Fibroblast of villous mesenchyme (primary cell): ENCODE results near the gene GNL2. TPM values are rescaled to one million over a fixed set of nuclear protein-coding genes. Genes with fewer than 3 reads are reported as not detected.

Source experiments
- DNase-seq: peaks from one replicate; pipeline ENCODE4 v3.0.0-alpha.2; 2010; ENCODE audit warnings: low read depth
- H3K4me3 ChIP-seq: 2 replicates; pipeline ENCODE4 v1.5.1; 2011; ENCODE audit warnings: low read depth, mild to moderate bottlenecking, low read length
- CTCF ChIP-seq: IDR thresholded peaks from 2 replicates; pipeline ENCODE4 v1.5.1; 2012; ENCODE audit warnings: low read depth, mild to moderate bottlenecking, low read length; ENCODE audit not compliant: insufficient read depth
- total RNA-seq: library from RNA; depleted of rRNA; stranded (reverse); fragments of >200 nt; gene quantifications from 2 replicates; pipeline ENCODE4 v1.2.3, GENCODE V29; 2012

The GNL2 gene
- total RNA-seq, 1 donor = 77.7 TPM

- no peak for DNase-seq
- no peak for TF ChIP-seq CTCF
- no peak overlapping the region for H3K4me3 ChIP-seq
These were observed 13.3 kb upstream of the GNL2 start for GRCh38 chr1:37609002-37609401.

- no peak for TF ChIP-seq CTCF
- peak overlapping the region; percentile 10 for H3K4me3 ChIP-seq
- peak; percentile 74 for DNase-seq
These were observed 10.9 kb upstream of the GNL2 start for GRCh38 chr1:37606481-37607263.

GRCh38 chr1:37605806-37606474, 10.2 kb upstream of the GNL2 start:
- no peak for TF ChIP-seq CTCF
- H3K4me3 ChIP-seq = no peak overlapping the region
- DNase-seq = peak; percentile 10

- TF ChIP-seq CTCF = no peak
- no peak for DNase-seq
- H3K4me3 ChIP-seq = no peak overlapping the region
These were observed 9.4 kb upstream of the GNL2 start for GRCh38 chr1:37605061-37605650.

- H3K4me3 ChIP-seq = no peak overlapping the region
- TF ChIP-seq CTCF = peak; percentile 82
- DNase-seq = peak; percentile 43
These were observed 7.3 kb upstream of the GNL2 start for GRCh38 chr1:37602750-37603694.

- no peak for TF ChIP-seq CTCF
- no peak for DNase-seq
- H3K4me3 ChIP-seq = no peak overlapping the region
These were observed 5.7 kb upstream of the GNL2 start for GRCh38 chr1:37601441-37601840.
